ENCODE data around the gene PRDM5. TPM values are rescaled to one million over a fixed set of nuclear protein-coding genes. Genes with fewer than 3 reads are reported as not detected.

Gene PRDM5
- total and polyA plus RNA-seq, 2 donors (not counting 3 experiments of a cell fraction or from before 2014, with no cell fraction given), result 2.2 to 8.1 TPM

GRCh38 chr4:120921456-120922380, 808 bp downstream of the PRDM5 start:
- no peaks in the 10 kb centered on the region for H3K27me3 ChIP-seq (ENCODE audit: control insufficient read depth in 2 of 2, insufficient read depth in 2 of 2, low read length in 2 of 2)
- intact Hi-C loops (cut with micrococcal nuclease), result loop anchor here (1.0 to 5.0 kb wide), 5 partner anchors 149 to 855 kb away; partner anchors contain the start of gene MAD2L1
- no peaks in the 10 kb centered on the region for H3K79me2 ChIP-seq (ENCODE audit: control insufficient read depth, insufficient read depth, low read length)
- FAIRE-seq, result peak; percentile 62
- H3K4me1 ChIP-seq (ENCODE audit: control insufficient read depth, extremely low read depth, insufficient read depth, low read length), result peaks cover 5% of the 10 kb centered on the region
- peak overlapping the region; percentile 49 for H3K27ac ChIP-seq (ENCODE audit: insufficient read depth, low read depth, low read length)
- H3K9me1 ChIP-seq (replicated peaks; ENCODE audit: control insufficient read depth, extremely low read depth, insufficient read depth, low read length), result no peaks in the 10 kb centered on the region
- peak overlapping the region; percentile 94 for H3K4me2 ChIP-seq (ENCODE audit: insufficient read depth, low read length)
- CTCF ChIA-PET, result interaction anchor here (1.2 to 1.5 kb wide), 2 partner anchors 10 to 12 kb away, joined by 4 read pairs; no protein-coding TSS in a partner anchor
- DNase-seq (ENCODE audit: low read depth, low spot score), result peak; percentile 68
- H3K4me3 ChIP-seq (replicated peaks in 1 of 3; ENCODE audit: insufficient read depth in 1 of 3, low read depth in 1 of 3, low read length in 3 of 3), result peak overlapping the region; percentile 10 to 79 (median 68)
- peak overlapping the region; percentile 40 for H3K9ac ChIP-seq (replicated peaks; ENCODE audit: extremely low read depth, insufficient read depth, low read length)
- TF ChIP-seq POLR2A (IDR thresholded peaks at IDR 0.05; ENCODE audit: low read depth, low read length) (peak; percentile 77), POLR2AphosphoS5 (IDR thresholded peaks at IDR 0.05; ENCODE audit: insufficient read depth, low read depth, low read length) (peak; percentile 70), FOS (IDR thresholded peaks at IDR 0.05; ENCODE audit: borderline replicate concordance, insufficient read depth, low read length) (no peak)
- TSS peak; percentile 50 for BruUV-seq (replicated peaks)
- no peaks in the 10 kb centered on the region for H3K36me3 ChIP-seq (ENCODE audit: control insufficient read depth in 2 of 2, extremely low read depth in 1 of 2, insufficient read depth in 2 of 2, low read length in 2 of 2)
- H2AFZ ChIP-seq (ENCODE audit: low read depth, low read length), result peak overlapping the region; percentile 90
- no peaks in the 10 kb centered on the region for H4K20me1 ChIP-seq (replicated peaks; ENCODE audit: control insufficient read depth, extremely low read depth, insufficient read depth, low read length)
- dilution Hi-C loops (cut with MboI; ENCODE audit: extremely low pct_ligation_motif_present, low sequenced_read_pairs), result no loop called here
- H3K9me3 ChIP-seq (replicated peaks; ENCODE audit: control insufficient read depth, insufficient read depth, low read length), result no peaks in the 10 kb centered on the region
- POLR2A ChIA-PET, result no interaction called here

DNA sequence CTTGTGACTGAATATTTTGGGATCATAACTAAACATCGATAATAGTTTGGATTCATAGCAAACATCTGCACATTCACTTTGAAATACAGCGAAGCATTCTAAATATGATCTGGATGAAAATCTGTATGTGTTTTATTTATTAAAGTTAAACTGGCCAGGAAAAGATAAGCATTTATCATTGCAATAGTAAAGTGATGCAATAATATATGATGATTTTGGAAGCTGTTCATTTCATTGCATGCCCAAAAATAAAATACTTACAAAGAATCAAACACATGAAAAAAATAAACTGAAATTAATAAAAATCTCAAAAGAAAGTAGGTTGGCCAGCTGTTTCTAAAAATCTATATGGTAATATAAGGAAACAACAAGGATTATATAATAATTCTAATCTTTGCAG, 1.9 kb downstream of the PRDM5 start:
- POLR2A ChIA-PET, result no interaction called here
- no peaks in the 10 kb centered on the region for H4K20me1 ChIP-seq (replicated peaks; ENCODE audit: control insufficient read depth, extremely low read depth, insufficient read depth, low read length)
- no peak for TF ChIP-seq POLR2AphosphoS5 (IDR thresholded peaks at IDR 0.05; ENCODE audit: insufficient read depth, low read depth, low read length)
- intact Hi-C loops (cut with micrococcal nuclease), result loop anchor here (5.0 kb wide), 2 partner anchors 203 to 237 kb away; no protein-coding TSS in a partner anchor
- no peak overlapping the region for H3K4me2 ChIP-seq (ENCODE audit: insufficient read depth, low read length)
- H3K9me1 ChIP-seq (replicated peaks; ENCODE audit: control insufficient read depth, extremely low read depth, insufficient read depth, low read length), result no peaks in the 10 kb centered on the region
- no peaks in the 10 kb centered on the region for H3K9me3 ChIP-seq (replicated peaks; ENCODE audit: control insufficient read depth, insufficient read depth, low read length)
- peaks cover 5% of the 10 kb centered on the region for H3K4me1 ChIP-seq (ENCODE audit: control insufficient read depth, extremely low read depth, insufficient read depth, low read length)
- no peaks in the 10 kb centered on the region for H3K27me3 ChIP-seq (ENCODE audit: control insufficient read depth in 2 of 2, insufficient read depth in 2 of 2, low read length in 2 of 2)
- dilution Hi-C loops (cut with MboI; ENCODE audit: extremely low pct_ligation_motif_present, low sequenced_read_pairs), result no loop called here
- H3K9ac ChIP-seq (replicated peaks; ENCODE audit: extremely low read depth, insufficient read depth, low read length), result no peak overlapping the region
- no peaks in the 10 kb centered on the region for H3K36me3 ChIP-seq (ENCODE audit: control insufficient read depth in 2 of 2, extremely low read depth in 1 of 2, insufficient read depth in 2 of 2, low read length in 2 of 2)
- H2AFZ ChIP-seq (ENCODE audit: low read depth, low read length), result no peak overlapping the region
- BruUV-seq (replicated peaks), result no TSS peak
- DNase-seq (ENCODE audit: low read depth, low spot score) (no peak), FAIRE-seq (no peak)
- H3K27ac ChIP-seq (ENCODE audit: insufficient read depth, low read depth, low read length), result no peak overlapping the region
- H3K79me2 ChIP-seq (ENCODE audit: control insufficient read depth, insufficient read depth, low read length), result no peaks in the 10 kb centered on the region
- CTCF ChIA-PET, result no interaction called here
- H3K4me3 ChIP-seq (replicated peaks in 1 of 3; ENCODE audit: insufficient read depth in 1 of 3, low read depth in 1 of 3, low read length in 3 of 3), result no peak overlapping the region

All from endothelial cell of umbilical vein (primary cell).